VCaP (cell line): Measurements from ENCODE around the gene ZNF561.
A peak's percentile ranks its signal among the peaks of the same experiment; 100 is the strongest.

Experiments used
- H3K27ac ChIP-seq: fragments of 450-650 bp; 2 replicates; pipeline ENCODE4 v1.5.1; 2017
- TF ChIP-seq, protein P1 (sequence below): fragments of 450-650 bp; conservative IDR thresholded peaks from 2 replicates; pipeline ENCODE4 v1.5.1; 2017; ENCODE audit warnings: mild to moderate bottlenecking, moderate library complexity

Gene ZNF561

GRCh38 chr19:9644472-9644871 is 23.4 kb upstream of the ZNF561 start:
- TF ChIP-seq, protein P1, sequence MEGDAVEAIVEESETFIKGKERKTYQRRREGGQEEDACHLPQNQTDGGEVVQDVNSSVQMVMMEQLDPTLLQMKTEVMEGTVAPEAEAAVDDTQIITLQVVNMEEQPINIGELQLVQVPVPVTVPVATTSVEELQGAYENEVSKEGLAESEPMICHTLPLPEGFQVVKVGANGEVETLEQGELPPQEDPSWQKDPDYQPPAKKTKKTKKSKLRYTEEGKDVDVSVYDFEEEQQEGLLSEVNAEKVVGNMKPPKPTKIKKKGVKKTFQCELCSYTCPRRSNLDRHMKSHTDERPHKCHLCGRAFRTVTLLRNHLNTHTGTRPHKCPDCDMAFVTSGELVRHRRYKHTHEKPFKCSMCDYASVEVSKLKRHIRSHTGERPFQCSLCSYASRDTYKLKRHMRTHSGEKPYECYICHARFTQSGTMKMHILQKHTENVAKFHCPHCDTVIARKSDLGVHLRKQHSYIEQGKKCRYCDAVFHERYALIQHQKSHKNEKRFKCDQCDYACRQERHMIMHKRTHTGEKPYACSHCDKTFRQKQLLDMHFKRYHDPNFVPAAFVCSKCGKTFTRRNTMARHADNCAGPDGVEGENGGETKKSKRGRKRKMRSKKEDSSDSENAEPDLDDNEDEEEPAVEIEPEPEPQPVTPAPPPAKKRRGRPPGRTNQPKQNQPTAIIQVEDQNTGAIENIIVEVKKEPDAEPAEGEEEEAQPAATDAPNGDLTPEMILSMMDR = no peak
- no peak overlapping the region for H3K27ac ChIP-seq

GRCh38 chr19:9641810-9642209 is 20.8 kb upstream of the ZNF561 start:
- TF ChIP-seq, protein P1 = no peak
- no peak overlapping the region for H3K27ac ChIP-seq

GRCh38 chr19:9640956-9641355 is 19.9 kb upstream of the ZNF561 start:
- TF ChIP-seq, protein P1 = no peak

GRCh38 chr19:9636018-9636417 is 15.0 kb upstream of the ZNF561 start:
- TF ChIP-seq, protein P1 = no peak
- H3K27ac ChIP-seq = no peak overlapping the region

More at GRCh38 chr19:9640956-9641355, 19.9 kb upstream of the ZNF561 start:
- no peak overlapping the region for H3K27ac ChIP-seq

- TF ChIP-seq, protein P1 = no peak
- H3K27ac ChIP-seq = no peak overlapping the region
These were observed 6.8 kb upstream of the ZNF561 start for GRCh38 chr19:9627856-9628255.

GRCh38 chr19:9622531-9622930 is 1.5 kb upstream of the ZNF561 start:
- peak overlapping the region; percentile 94 for H3K27ac ChIP-seq

GRCh38 chr19:9620842-9621155 is 233 bp downstream of the ZNF561 start:
- TF ChIP-seq, protein P1 = no peak
- H3K27ac ChIP-seq = peak overlapping the region; percentile 94

More at GRCh38 chr19:9622531-9622930, 1.5 kb upstream of the ZNF561 start:
- TF ChIP-seq, protein P1 = no peak

DNA sequence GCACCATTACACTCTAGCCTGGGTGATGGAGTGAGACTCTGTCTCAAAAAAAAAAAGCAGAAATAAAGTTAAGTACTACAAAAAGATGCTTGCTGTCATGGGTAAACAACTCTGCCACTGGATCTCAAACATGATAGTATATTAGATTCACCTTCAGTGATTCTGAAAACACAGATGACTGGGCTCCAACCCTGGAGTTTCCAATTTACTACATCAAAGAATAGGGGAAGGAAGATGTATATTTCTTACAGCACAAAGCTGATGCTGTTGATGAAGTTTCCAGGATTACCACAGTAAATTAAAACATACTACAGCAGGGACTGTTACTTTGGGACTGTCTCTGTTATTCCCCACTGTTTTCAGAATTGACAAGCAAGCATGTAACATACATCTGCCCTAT is 5.2 kb downstream of the ZNF561 start:
- H3K27ac ChIP-seq = no peak overlapping the region
- TF ChIP-seq, protein P1 = no peak
